Nasal cavity respiratory epithelium epithelial cell of viscerocranial mucosa (primary cell): ENCODE measurements around the gene CTDSP1. TPM values are rescaled to one million over a fixed set of nuclear protein-coding genes. Genes with fewer than 3 reads are reported as not detected.

Source experiments
- total RNA-seq: library from RNA; depleted of rRNA; stranded (reverse); fragments of >200 nt; gene quantifications from 2 replicates; pipeline ENCODE4 v1.2.3, GENCODE V29; 2014

Gene CTDSP1
- total RNA-seq = 27.7 and 43.6 TPM in 2 replicates

GRCh38 chr2:218399391-218400166, at the start of gene CTDSP1:
Gene CTDSP1, plus strand, starts transcription at chr2:218399868. Its CDS starts 223 bp downstream, at chr2:218400091.

GRCh38 chr2:218381916-218382366, 17.7 kb upstream of the CTDSP1 start, which contains the start of gene SLC11A1:
Gene SLC11A1, plus strand, starts transcription at chr2:218382273. Its CDS starts 96 bp downstream, at chr2:218382369.

GRCh38 chr2:218418717-218419458, 19.2 kb downstream of the CTDSP1 start, which contains the start of gene VIL1:
Gene VIL1, plus strand, starts transcription at chr2:218419123. Its CDS starts 4,656 bp downstream, at chr2:218423779.

Other genes with a start within 250 kb of the CTDSP1 start
- not detected in 2 replicates for gene CXCR1, start 232.9 kb upstream of the CTDSP1 start, total RNA-seq
- 526 and 586 TPM in 2 replicates for gene ARPC2, start 182.7 kb upstream of the CTDSP1 start, total RNA-seq
- gene GPBAR1, start 138.9 kb upstream of the CTDSP1 start, total RNA-seq = under 0.01 and 0.07 TPM in 2 replicates
- 197 and 268 TPM in 2 replicates for gene AAMP, start 129.7 kb upstream of the CTDSP1 start, total RNA-seq
- 12.0 and 15.4 TPM in 2 replicates for gene PNKD, start 129.3 kb upstream of the CTDSP1 start, total RNA-seq
- gene TMBIM1, start 107.4 kb upstream of the CTDSP1 start, total RNA-seq = 430 and 443 TPM in 2 replicates
- not detected in 2 replicates for gene CATIP, start 43.0 kb upstream of the CTDSP1 start, total RNA-seq
- 0.34 and 0.64 TPM in 2 replicates for gene SLC11A1, start 17.6 kb upstream of the CTDSP1 start, total RNA-seq
- gene VIL1, start 19.3 kb downstream of the CTDSP1 start, total RNA-seq = under 0.01 TPM in 1 of 2 replicates, not detected in the other
- gene USP37, start 168.5 kb downstream of the CTDSP1 start, total RNA-seq = 14.0 and 16.2 TPM in 2 replicates
- gene CNOT9, start 169.0 kb downstream of the CTDSP1 start, total RNA-seq = 47.2 and 57.8 TPM in 2 replicates
- 0.71 and 1.0 TPM in 2 replicates for gene PLCD4, start 208.0 kb downstream of the CTDSP1 start, total RNA-seq